Spleen (tissue), 11 donors: ENCODE measurements around the gene ATP2A1. TPM values are rescaled to one million over a fixed set of nuclear protein-coding genes. Genes with fewer than 3 reads are reported as not detected.

ENCODE experiments used
- DNase-seq: peaks from one replicate; pipeline ENCODE4 v3.0.0-alpha.2; 2020
- H3K27ac ChIP-seq, 8 donors: fragments of 200-600 bp; sonication (generic) in 7 of 8; 1 replicate in 4 of 8; 2 replicates in 4 of 8; pipeline versions ENCODE4 v1.5.0 to v1.8.0; 2016 to 2021; ENCODE audit warnings: inconsistent platforms in 4 of 8, mild to moderate bottlenecking in 4 of 8, moderate library complexity in 1 of 8
- H3K27me3 ChIP-seq, 7 donors: fragments of 200-600 bp; sonication (generic) in 6 of 7; replicated peaks in 1 of 7; 1 replicate in 4 of 7; 2 replicates in 3 of 7; pipeline versions ENCODE4 v1.5.0 to v1.8.0; 2016 to 2021; ENCODE audit warnings: inconsistent platforms in 3 of 7, mild to moderate bottlenecking in 1 of 7
- H3K36me3 ChIP-seq, 6 donors: fragments of 200-600 bp; sonication (generic) in 5 of 6; 1 replicate in 4 of 6; 2 replicates in 2 of 6; pipeline versions ENCODE4 v1.5.0 to v1.8.0; 2016 to 2021; ENCODE audit warnings: inconsistent platforms in 2 of 6
- H3K4me1 ChIP-seq, 6 donors: fragments of 200-600 bp; sonication (generic) in 5 of 6; 1 replicate in 3 of 6; 2 replicates in 3 of 6; pipeline versions ENCODE4 v1.5.0 to v1.8.0; 2016 to 2021; ENCODE audit warnings: inconsistent platforms in 3 of 6
- H3K4me3 ChIP-seq, 8 donors: fragments of 200-600 bp; sonication (generic) in 7 of 8; 1 replicate in 4 of 8; 2 replicates in 4 of 8; pipeline versions ENCODE4 v1.5.0 to v1.8.0; 2016 to 2021; ENCODE audit warnings: inconsistent platforms in 4 of 8, mild to moderate bottlenecking in 4 of 8, moderate library complexity in 2 of 8
- H3K9me3 ChIP-seq, 8 donors: fragments of 200-600 bp; sonication (generic) in 7 of 8; 1 replicate in 4 of 8; 2 replicates in 4 of 8; pipeline versions ENCODE4 v1.5.0 to v1.8.0; 2016 to 2021; ENCODE audit warnings: inconsistent platforms in 4 of 8
- CTCF ChIP-seq, 11 experiments: fragments of 200-600 bp in 7 of 11; fragments of 450-650 bp in 4 of 11; sonication (generic) in 4 of 11; IDR thresholded peaks in 8 of 11; conservative IDR thresholded peaks in 3 of 11; 1 replicate in 7 of 11; 2 replicates in 4 of 11; pipeline versions ENCODE4 v1.4.0 to v1.8.0; 2016 to 2021; ENCODE audit warnings: antibody characterized with exemption in 11 of 11, inconsistent platforms in 4 of 11, mild to moderate bottlenecking in 1 of 11
- POLR2A ChIP-seq, 3 donors: fragments of 450-650 bp; IDR thresholded peaks; one replicate each; pipeline ENCODE4 v1.5.1; 2017; ENCODE audit warnings: antibody characterized with exemption in 3 of 3, mild to moderate bottlenecking in 1 of 3
- POLR2AphosphoS5 ChIP-seq, 3 donors: sonication (generic); formaldehyde crosslinking; IDR thresholded peaks; one replicate each; pipeline ENCODE4 v1.5.1; 2017; ENCODE audit warnings: antibody characterized with exemption in 3 of 3
- WGBS, 5 donors: extraction: QIAGEN DNeasy Blood & Tissue Kit in 3 of 5; methylation state at CpG; one replicate each; pipeline versions ENCODE4 v1.1.5 to v1.1.7; 2013 to 2018; 5-methylcytosine and 5-hydroxymethylcytosine counted together
- intact Hi-C: fragments of 100-400 bp; cut with DNase I; formaldehyde crosslinking; loops from one replicate; pipeline ENCODE4 v1.15.0; 2023; ENCODE audit warnings: low total_unique reads
- polyA plus RNA-seq, 3 donors: library from polyadenylated mRNA; stranded (reverse); fragments of 200-250 nt; gene quantifications; one replicate each; pipeline ENCODE4 v1.2.1, GENCODE V29; 2013
- total RNA-seq, 7 donors: library from RNA; depleted of rRNA in 3 of 7; stranded (reverse); fragments of >200 nt in 3 of 7; fragmentation: NEBNext Ultra II Directional in 4 of 7; extraction: Animal tissue kit (Norgen Biotek cat#: 25700) in 4 of 7; gene quantifications; one replicate each; pipeline versions ENCODE4 v1.1.0 to v1.2.1, GENCODE V29; 2016 to 2021
- donor health status: healthy with polysubstance abuse.
- donor health status: DM: no; HTN: no; CAD: no; lungs with moderate emphysema.
- donor health status: DM: no; HTN: no; CAD: no.
- donor health status: Bipolar disorder and iron deficiency.
- donor health status: healthy.
- donor health status: DM: no; HTN: no; CAD: no.
- donor health status: DM: yes; HTN: yes; CAD: no.

ATP2A1 gene
- total and polyA plus RNA-seq, 10 donors: 0.26 to 1.5 (median 0.55) TPM; not detected in 2

DNA sequence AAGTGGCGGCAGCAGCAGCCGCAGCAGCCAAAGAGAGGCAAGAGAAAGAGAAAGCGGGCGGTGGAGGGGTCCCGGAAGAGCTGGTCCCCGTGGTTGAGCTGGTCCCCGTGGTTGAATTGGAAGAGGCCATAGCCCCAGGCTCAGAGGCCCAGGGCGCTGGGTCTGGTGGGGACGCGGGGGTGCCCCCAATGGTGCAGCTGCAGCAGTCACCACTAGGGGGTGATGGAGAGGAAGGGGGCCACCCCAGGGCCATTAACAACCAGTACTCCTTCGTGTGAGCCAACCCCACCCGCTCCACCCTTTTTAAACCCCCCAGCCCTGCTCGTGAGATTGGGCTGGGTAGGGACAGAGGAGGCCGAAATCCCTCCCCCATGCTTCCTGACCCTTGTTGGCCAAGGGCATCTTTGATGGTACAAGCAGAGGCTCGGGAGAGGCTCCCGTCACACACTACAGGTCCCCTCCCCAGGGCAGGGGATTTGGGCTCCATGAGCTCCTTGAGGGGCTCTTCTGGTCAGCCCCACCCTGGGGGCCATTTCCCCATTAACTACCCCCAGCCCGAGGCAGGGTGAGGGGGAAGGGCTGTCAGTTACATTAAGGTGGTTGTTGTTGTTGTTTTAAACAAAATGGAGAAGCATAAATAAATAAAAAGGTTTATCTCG, 4.6 kb upstream of the ATP2A1 start:
- Histone ChIP-seq H3K36me3 (peaks cover 5 to 73% (median 48%) of the 10 kb centered on the region in 6 donors), H3K4me1 (peaks cover 0 to 7% (median 1%) of the 10 kb centered on the region in 6 donors), H3K27me3 (no peaks in the 10 kb centered on the region), H3K27ac (no peak overlapping the region), H3K9me3 (no peaks in the 10 kb centered on the region), H3K4me3 (no peak overlapping the region)
- intact Hi-C loops: no loop called here
- TF ChIP-seq POLR2A (IDR thresholded peaks at IDR 0.05): no peak
- peak; percentile 55 to 89 (median 71) for TF ChIP-seq CTCF (IDR thresholded peaks at IDR 0.05 in 8 of 11, conservative IDR thresholded peaks at IDR 0.05 in 3 of 11)
- peak in 2 of 3 donors; percentile 25 to 55 for TF ChIP-seq POLR2AphosphoS5 (IDR thresholded peaks at IDR 0.05)
- DNase-seq: peak; percentile 85
- WGBS, 5 donors: 71 to 90% (median 84%) methylated on average over 17 to 18 of the region's 18 CpGs

GRCh38 chr16:28874406-28874805, 3.9 kb upstream of the ATP2A1 start:
- Histone ChIP-seq H3K27me3 (no peaks in the 10 kb centered on the region), H3K36me3 (peaks cover 5 to 66% (median 40%) of the 10 kb centered on the region in 6 donors), H3K4me1 (peaks cover 0 to 14% (median 8%) of the 10 kb centered on the region in 6 donors), H3K4me3 (no peak overlapping the region), H3K27ac (no peak overlapping the region), H3K9me3 (no peaks in the 10 kb centered on the region)
- TF ChIP-seq POLR2AphosphoS5 (IDR thresholded peaks at IDR 0.05): no peak
- TF ChIP-seq POLR2A (IDR thresholded peaks at IDR 0.05): no peak
- no peak for TF ChIP-seq CTCF (IDR thresholded peaks at IDR 0.05 in 8 of 11, conservative IDR thresholded peaks at IDR 0.05 in 3 of 11)
- 86 to 96% (median 89%) methylated on average over 4 to 6 of the region's 6 CpGs for WGBS, 5 donors
- intact Hi-C loops: no loop called here
- peak; percentile 58 for DNase-seq

DNA sequence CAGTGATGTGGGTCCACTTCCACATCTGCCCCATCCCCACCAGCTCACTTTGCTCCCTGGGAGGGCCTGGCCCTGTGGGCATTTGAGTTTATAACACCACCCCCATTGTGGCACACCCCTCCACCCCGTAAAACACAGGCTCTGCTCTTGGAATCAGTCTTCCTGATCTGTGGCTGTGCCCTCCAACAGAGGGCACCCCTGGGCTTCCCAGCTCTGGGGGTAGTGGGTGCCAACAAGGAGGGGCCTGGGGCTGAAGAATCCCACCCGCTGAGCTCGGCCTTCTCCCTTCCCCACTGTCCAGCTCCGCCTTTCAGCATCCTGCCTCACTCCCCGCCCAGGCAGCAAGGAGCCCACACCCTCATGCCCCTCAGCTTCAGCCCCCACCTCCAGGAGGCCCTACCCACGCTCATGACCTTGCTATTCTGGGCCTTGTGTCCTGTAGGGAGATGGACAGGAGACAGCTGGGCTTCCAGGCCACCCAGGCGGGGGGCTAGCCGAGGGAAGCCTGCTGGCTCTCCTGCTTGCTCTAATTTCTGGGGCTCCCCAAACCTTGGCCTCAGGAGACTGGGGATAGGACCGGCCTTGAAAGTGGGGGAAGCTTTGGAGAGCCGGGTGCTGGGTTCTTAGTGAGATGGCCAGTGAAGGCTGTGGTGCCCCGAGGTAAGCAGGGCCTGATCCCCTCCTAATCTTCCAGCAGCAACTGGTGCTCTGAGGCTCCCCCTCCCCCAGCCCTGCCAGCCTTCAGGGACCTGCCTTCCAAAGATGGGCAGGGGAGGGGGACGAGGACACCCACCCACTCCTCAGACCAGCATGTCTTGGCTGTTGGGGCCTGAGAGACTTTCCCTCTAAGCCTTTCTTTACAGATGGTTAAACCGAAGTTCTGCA, 2.9 kb upstream of the ATP2A1 start:
- Histone ChIP-seq H3K27me3 (peaks cover 0 to 7% (median 0%) of the 10 kb centered on the region in 7 donors), H3K9me3 (no peaks in the 10 kb centered on the region), H3K4me1 (peaks cover 5 to 21% (median 16%) of the 10 kb centered on the region in 6 donors), H3K4me3 (no peak overlapping the region), H3K27ac (no peak overlapping the region), H3K36me3 (peaks cover 0 to 56% (median 31%) of the 10 kb centered on the region in 6 donors)
- TF ChIP-seq POLR2AphosphoS5 (IDR thresholded peaks at IDR 0.05): no peak
- no peak for TF ChIP-seq CTCF (IDR thresholded peaks at IDR 0.05 in 8 of 11, conservative IDR thresholded peaks at IDR 0.05 in 3 of 11)
- TF ChIP-seq POLR2A (IDR thresholded peaks at IDR 0.05): no peak
- DNase-seq: peak; percentile 65
- intact Hi-C loops: no loop called here
- 61 to 75% (median 66%) methylated on average over 12 to 13 of the region's 13 CpGs for WGBS, 5 donors
